HG02884 (cell line): ENCODE data around the gene PCED1B.

Experiments
- ATAC-seq: cut with Tn5 transposase; IDR thresholded peaks from one replicate; pipeline ENCODE4 v1.9.1; 2021; ENCODE audit warnings: mild to moderate bottlenecking, moderate library complexity; ENCODE audit not compliant: unreplicated experiment

The PCED1B gene

GRCh38 chr12:47067771-47068431, 11.5 kb upstream of the PCED1B start:
- ATAC-seq = no peak

- ATAC-seq = no peak
Measured at GRCh38 chr12:47068539-47068938, 10.9 kb upstream of the PCED1B start.

- no peak for ATAC-seq
Measured at GRCh38 chr12:47070310-47070709, 9.1 kb upstream of the PCED1B start.

- no peak for ATAC-seq
Measured at GRCh38 chr12:47071241-47071852, 8.1 kb upstream of the PCED1B start.

- ATAC-seq = no peak
Measured at GRCh38 chr12:47073951-47074350, 5.5 kb upstream of the PCED1B start.

GRCh38 chr12:47074757-47075156, 4.7 kb upstream of the PCED1B start:
- no peak for ATAC-seq

GRCh38 chr12:47075192-47076084, 4.0 kb upstream of the PCED1B start:
- no peak for ATAC-seq

- no peak for ATAC-seq
Measured at GRCh38 chr12:47077206-47078085, 2.0 kb upstream of the PCED1B start.

- no peak for ATAC-seq
Measured at GRCh38 chr12:47078086-47078395, 1.4 kb upstream of the PCED1B start.

DNA sequence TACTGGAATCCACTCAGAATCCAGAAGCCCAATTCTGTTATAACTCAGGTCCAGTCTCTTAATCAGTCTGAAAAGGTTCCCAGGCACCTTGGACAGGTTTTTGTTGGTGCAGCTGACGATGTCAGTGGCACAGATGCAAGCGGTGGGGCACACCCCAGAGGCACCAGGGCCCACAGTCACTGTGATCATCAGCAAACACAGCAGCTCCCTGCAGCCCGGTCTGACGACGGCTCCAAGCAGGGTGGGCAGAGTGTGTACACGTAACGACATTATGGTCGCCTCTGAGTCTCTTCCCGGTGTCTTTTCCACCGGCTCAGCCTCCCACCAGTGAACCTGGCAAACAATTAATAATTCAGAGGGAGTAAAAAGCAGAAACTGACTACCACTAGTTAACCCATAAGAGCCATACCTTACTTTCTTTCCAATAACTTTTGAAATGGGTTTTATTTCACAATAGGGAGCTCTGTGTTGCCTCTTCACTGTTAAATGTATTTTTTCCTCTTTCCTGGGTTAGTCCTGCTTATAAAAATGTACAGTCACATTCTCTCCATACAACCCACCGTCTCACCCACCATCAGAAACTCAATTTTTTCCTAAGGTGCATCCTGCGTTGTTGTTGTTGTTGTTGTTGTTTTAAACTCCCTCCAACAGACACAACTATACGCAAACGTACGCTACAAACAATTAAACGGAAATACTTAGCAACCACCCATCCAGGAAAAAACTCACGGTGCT, 521 bp upstream of the PCED1B start:
- ATAC-seq = no peak

- no peak for ATAC-seq
Measured at GRCh38 chr12:47079981-47080724, 732 bp downstream of the PCED1B start.

GRCh38 chr12:47080725-47081502, 1.5 kb downstream of the PCED1B start:
- ATAC-seq = no peak

- no peak for ATAC-seq
Measured at GRCh38 chr12:47082283-47082682, 2.9 kb downstream of the PCED1B start.

DNA sequence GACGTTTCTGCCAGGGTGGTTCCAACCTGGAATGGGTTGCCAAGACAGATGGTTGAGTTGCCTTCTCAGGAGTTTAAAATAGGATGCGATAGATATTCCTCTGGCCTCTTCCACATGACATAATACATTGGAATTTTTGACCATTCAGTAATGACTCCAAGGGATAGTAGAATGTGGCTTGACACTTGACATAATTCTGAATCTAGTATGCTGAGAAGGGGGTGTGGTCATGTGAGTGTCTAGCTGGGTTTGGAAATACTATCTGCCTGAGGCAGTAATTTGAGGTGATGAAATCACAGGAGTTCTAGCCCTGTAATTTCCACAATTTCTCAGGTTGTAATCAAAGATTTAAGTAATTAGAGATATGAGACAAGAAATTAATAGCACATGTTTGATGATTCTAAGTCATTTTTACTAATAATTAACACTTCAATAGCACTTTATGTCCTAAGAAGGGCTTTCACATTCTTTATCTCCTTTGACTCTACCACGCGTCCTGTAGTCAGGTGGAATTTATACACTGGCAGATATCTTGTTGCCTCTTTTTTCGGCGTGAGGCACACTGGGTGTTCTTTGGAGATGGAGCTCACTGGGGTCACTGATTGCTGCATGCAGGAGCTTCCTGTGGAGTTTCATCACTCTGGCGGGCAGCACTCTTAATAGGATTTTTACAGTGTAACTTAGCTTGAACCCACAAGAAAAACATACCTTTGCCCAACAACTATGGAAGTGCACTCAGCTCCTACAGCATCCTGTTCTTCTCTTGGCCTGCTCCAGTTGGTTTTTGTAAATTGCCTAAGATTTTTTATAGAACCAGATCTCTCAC, 3.6 kb downstream of the PCED1B start:
- no peak for ATAC-seq

- ATAC-seq = no peak
Measured at GRCh38 chr12:47084172-47084571, 4.8 kb downstream of the PCED1B start.

GRCh38 chr12:47085815-47086252, 6.4 kb downstream of the PCED1B start:
- no peak for ATAC-seq

DNA sequence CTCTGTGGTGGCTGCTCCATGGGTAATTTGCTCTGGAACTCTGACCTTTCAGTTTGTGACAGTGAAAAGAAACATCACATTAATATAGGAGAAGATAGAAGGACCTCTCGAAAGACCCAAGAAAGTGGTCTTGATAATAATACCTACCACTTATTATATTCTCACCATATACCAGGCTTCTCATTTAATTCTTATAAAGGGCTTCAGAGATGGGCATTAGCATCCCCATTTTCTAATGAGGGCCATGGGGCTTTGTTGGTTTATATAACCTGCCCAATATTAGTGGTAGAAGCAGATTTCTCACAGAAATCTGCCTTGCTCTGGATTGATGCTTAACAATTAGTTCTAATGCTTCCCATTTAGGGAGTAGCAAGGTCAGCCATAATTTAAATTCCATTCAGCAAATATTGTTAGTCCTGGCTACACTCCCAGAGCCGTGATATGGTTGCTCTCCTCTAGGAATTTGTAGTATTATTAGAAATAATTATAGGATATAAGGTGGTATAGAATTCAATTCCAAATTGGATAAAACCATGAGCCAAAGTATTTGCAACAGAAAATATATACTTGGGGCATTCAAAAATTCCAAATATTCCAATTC, 7.8 kb downstream of the PCED1B start:
- ATAC-seq = no peak
